Thyroid gland (tissue), 4 donors: Measurements from ENCODE around the gene SFTPD. TPM values are rescaled to one million over a fixed set of nuclear protein-coding genes. Genes with fewer than 3 reads are reported as not detected.
"Not testable (repeated sequence)": the region's sequence is repeated elsewhere in the genome, so short reads cannot be mapped to it uniquely, and the experiment has no call there.

Experiments used
- DNase-seq, 2 donors: peaks; one replicate each; pipeline ENCODE4 v3.0.0-alpha.2; 2019
- H3K27ac ChIP-seq, 3 donors: fragments of 200-600 bp; sonication (generic); 1 replicate in 2 of 3; 2 replicates in 1 of 3; pipeline ENCODE4 v1.5.1; 2016 to 2019; ENCODE audit warnings: mild to moderate bottlenecking in 1 of 3, moderate library complexity in 1 of 3
- H3K27me3 ChIP-seq: fragments of 200-600 bp; sonication (generic); one replicate; pipeline ENCODE4 v1.5.1; 2019
- H3K36me3 ChIP-seq, 2 donors: fragments of 200-600 bp; sonication (generic); one replicate each; pipeline ENCODE4 v1.5.1; 2016 to 2019
- H3K4me1 ChIP-seq, 2 donors: fragments of 200-600 bp; sonication (generic); one replicate each; pipeline ENCODE4 v1.5.1; 2017 to 2019
- H3K4me3 ChIP-seq, 3 donors: fragments of 200-600 bp; sonication (generic); replicated peaks in 1 of 3; 1 replicate in 2 of 3; 2 replicates in 1 of 3; pipeline ENCODE4 v1.5.1; 2016; ENCODE audit warnings: mild to moderate bottlenecking in 1 of 3
- H3K9me3 ChIP-seq: fragments of 200-600 bp; sonication (generic); one replicate; pipeline ENCODE4 v1.5.1; 2017
- POLR2A ChIP-seq, 2 donors: fragments of 450-650 bp; IDR thresholded peaks; one replicate each; pipeline ENCODE4 v1.6.1; 2017; ENCODE audit warnings: antibody characterized with exemption in 2 of 2, mild to moderate bottlenecking in 2 of 2, moderate library complexity in 1 of 2
- WGBS, 2 donors: methylation state at CpG; one replicate each; pipeline ENCODE4 v1.1.5; 2017; 5-methylcytosine and 5-hydroxymethylcytosine counted together
- intact Hi-C: fragments of 100-400 bp; cut with DNase I; formaldehyde crosslinking; loops from one replicate; pipeline ENCODE4 v1.15.1; 2023
- total RNA-seq, 4 donors: library from RNA; depleted of rRNA; stranded (reverse); fragments of >200 nt; gene quantifications; one replicate each; pipeline ENCODE4 v1.2.3, GENCODE V29; 2016
- TF ChIP-seq, protein P1 (sequence below), 6 experiments: fragments of 200-600 bp in 3 of 6; fragments of 450-650 bp in 3 of 6; sonication (generic) in 3 of 6; IDR thresholded peaks; one replicate each; pipeline ENCODE4 v1.5.1; 2016 to 2019; ENCODE audit warnings: antibody characterized with exemption in 6 of 6, mild to moderate bottlenecking in 2 of 6, inconsistent platforms in 1 of 6, moderate library complexity in 1 of 6

The SFTPD gene
- 10 to 100 TPM in 1 of 4 donors, 1 to 10 TPM in 3; 3.0 to 10.8 (median 5.7) TPM for total RNA-seq

DNA sequence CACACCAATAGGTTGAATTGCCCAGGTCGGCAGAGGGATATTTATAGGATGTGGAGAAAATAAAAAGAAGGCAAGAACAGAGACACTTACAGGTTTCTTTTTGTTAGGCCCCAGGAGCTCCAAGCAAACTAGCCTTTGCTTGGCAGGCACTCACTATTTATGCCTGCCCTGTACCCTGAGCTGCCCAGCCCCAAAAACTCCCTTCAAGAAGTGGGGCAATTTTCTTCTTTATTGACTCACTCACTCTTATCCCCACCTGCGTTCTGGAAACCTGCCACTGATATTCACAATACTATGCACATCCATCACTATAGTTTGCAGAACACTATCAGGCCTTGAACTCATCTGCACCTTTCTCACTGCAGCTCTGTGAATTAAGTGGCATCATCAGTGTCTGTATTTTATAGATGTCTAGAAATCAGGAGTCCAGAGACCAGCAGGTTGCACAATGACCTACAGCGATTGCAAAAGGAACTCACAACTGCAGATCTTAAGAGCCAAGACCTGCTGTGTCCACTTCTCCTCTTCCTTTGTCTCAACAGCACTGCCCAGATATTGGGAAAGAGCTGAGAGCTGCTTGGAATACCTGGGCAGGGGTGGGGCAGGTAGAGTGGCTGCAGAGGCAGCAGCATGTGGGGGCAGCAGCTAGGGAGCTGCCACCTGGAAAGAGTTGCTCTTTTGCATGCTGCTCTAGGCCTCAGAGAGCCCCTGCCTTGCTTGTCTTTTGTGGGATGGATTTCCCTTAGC, at the start of gene SFTPD:
TSS of gene SFTPD (minus strand) at position 130 of the 747 bp plus-strand sequence. CDS start 2,446 bp downstream, outside the sequence.
- Histone ChIP-seq H3K36me3 (no peaks in the 10 kb centered on the region), H3K4me1 (peaks cover 0 to 13% of the 10 kb centered on the region in 2 donors), H3K27ac (no peak within 1 kb of the TSS), H3K4me3 (no peak within 1 kb of the TSS), H3K27me3 (no peaks in the 10 kb centered on the region), H3K9me3 (no peaks in the 10 kb centered on the region)
- WGBS, 2 donors, result 57 to 64% methylated on average over 3 of the region's 3 CpGs
- intact Hi-C loops, result no loop called here
- no peak for TF ChIP-seq POLR2A (IDR thresholded peaks at IDR 0.05)
- TF ChIP-seq, protein P1, sequence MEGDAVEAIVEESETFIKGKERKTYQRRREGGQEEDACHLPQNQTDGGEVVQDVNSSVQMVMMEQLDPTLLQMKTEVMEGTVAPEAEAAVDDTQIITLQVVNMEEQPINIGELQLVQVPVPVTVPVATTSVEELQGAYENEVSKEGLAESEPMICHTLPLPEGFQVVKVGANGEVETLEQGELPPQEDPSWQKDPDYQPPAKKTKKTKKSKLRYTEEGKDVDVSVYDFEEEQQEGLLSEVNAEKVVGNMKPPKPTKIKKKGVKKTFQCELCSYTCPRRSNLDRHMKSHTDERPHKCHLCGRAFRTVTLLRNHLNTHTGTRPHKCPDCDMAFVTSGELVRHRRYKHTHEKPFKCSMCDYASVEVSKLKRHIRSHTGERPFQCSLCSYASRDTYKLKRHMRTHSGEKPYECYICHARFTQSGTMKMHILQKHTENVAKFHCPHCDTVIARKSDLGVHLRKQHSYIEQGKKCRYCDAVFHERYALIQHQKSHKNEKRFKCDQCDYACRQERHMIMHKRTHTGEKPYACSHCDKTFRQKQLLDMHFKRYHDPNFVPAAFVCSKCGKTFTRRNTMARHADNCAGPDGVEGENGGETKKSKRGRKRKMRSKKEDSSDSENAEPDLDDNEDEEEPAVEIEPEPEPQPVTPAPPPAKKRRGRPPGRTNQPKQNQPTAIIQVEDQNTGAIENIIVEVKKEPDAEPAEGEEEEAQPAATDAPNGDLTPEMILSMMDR (IDR thresholded peaks at IDR 0.05), result no peak
- peak; percentile 57 to 66 for DNase-seq

DNA sequence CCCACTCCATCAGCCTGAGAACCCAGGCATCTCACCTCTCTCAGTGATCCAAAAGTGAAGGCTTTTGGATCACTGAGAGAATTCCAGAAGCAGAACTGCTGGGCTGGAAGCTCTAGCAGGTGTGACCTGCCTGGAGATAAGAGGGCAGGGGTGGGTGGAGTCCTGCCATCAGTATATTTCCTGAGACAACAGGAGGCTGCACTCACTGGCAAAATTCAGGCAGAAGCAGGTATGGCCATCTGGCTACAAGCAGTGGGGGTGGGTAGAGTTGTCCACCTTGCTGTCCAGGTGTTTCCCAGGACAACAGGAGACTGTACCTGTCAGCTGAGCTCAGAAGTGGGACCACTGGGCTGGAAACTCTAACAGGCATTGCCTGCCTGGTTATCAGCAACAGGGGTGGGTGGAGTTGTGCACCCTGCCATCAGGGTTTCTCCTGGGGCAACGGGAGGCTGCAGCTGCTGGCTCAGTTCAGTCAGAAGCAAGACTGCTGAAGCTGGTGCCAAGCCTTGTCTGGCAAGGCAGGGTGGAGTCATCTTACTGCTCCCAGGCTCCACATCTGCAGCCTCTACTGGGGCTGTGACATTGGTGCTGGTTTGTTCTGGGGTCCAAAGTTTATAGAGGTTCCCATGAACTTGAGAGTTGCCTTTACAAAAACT, 47.2 kb upstream of the SFTPD start:
- intact Hi-C loops, result no loop called here

DNA sequence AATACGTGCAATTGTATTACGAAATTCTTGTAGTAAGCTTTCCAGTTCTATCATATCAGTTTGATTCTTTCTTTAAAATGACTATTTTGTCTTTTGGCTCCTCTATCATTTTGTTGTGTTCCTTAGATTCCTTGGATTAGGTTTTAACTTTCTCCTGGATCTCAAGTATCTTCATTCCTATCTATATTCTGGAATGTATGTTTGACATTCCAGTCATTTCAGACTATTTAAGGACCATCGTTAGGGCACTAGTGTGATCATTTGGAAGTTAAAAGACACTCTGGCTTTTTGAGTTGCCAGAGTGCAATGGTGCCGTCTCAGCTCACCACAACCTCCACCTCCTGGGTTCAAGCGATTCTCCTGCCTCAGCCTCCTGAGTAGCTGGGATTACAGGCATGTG, 45.7 kb upstream of the SFTPD start:
- H3K4me3 ChIP-seq, result no peak overlapping the region
- intact Hi-C loops, result no loop called here
- H3K9me3 ChIP-seq, result no peaks in the 10 kb centered on the region
- no peaks in the 10 kb centered on the region for H3K36me3 ChIP-seq
- no peaks in the 10 kb centered on the region for H3K27me3 ChIP-seq
- 56 to 81% methylated on average over 5 of the region's 5 CpGs for WGBS, 2 donors
- TF ChIP-seq, protein P1 (IDR thresholded peaks at IDR 0.05), result no peak
- TF ChIP-seq POLR2A (IDR thresholded peaks at IDR 0.05), result no peak
- DNase-seq, result no peak
- no peak overlapping the region for H3K27ac ChIP-seq
- no peaks in the 10 kb centered on the region for H3K4me1 ChIP-seq

More for the DNA sequence above, 47.2 kb upstream of the SFTPD start:
- WGBS, 2 donors, result 14% methylated on average over 1 of the region's 1 CpG; no CpG with 5 or more reads in 1 of the 2 donors
- TF ChIP-seq, protein P1 (IDR thresholded peaks at IDR 0.05), result no peak
- TF ChIP-seq POLR2A (IDR thresholded peaks at IDR 0.05), result no peak
- no peaks in the 10 kb centered on the region for H3K36me3 ChIP-seq
- no peaks in the 10 kb centered on the region for H3K27me3 ChIP-seq
- H3K4me3 ChIP-seq, result no peak overlapping the region
- H3K9me3 ChIP-seq, result no peaks in the 10 kb centered on the region
- no peak for DNase-seq
- no peaks in the 10 kb centered on the region for H3K4me1 ChIP-seq
- no peak overlapping the region for H3K27ac ChIP-seq

DNA sequence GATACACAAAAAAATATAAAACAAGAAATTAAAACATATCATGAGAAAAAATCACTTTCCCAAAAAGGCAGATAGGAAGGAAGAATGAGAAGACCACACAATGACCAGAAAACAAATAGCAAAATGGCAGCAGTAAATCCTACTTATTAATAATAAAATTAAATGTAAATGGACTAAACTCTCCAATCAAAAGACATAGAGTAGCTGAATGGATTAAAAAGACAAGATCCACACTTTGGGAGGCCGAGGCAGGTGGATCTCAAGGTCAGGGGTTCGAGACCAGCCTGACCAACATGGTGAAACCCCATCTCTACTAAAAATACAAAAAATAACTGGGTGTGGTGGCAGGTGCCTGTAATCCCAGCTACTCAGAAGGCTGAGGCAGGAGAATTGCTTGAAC, 39.3 kb upstream of the SFTPD start:
- H3K36me3 ChIP-seq, H3K4me1 ChIP-seq, DNase-seq, H3K4me3 ChIP-seq, H3K27ac ChIP-seq, H3K27me3 ChIP-seq, H3K9me3 ChIP-seq, intact Hi-C loops: not testable (repeated sequence)
- WGBS, 2 donors, result 76 to 84% methylated on average over 2 of the region's 2 CpGs

DNA sequence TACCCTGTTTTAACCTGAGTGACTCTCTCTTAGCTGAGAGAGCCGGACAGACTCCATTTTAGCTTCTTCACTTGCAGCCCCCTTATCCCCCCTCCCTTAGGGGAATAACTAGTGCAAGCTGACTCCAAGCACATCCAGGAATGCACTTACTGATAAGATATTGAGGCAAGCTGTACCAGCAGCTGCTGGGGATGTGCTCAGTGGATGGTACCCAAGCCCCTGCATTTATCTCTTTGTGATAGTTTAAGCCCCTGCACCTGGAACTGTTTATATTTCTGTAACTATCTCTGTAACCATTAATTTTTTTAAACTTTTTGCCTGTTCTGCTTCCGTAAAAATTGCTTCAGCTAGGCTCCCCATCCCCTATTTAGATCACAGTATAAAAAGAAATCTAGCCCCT, 37.8 kb upstream of the SFTPD start:
- 79 to 83% methylated on average over 2 of the region's 2 CpGs for WGBS, 2 donors
- DNase-seq, H3K36me3 ChIP-seq, intact Hi-C loops, H3K4me3 ChIP-seq, H3K27me3 ChIP-seq, H3K9me3 ChIP-seq, H3K27ac ChIP-seq: not testable (repeated sequence)
- H3K4me1 ChIP-seq, result peaks cover 9 to 12% of the 10 kb centered on the region in 2 donors

DNA sequence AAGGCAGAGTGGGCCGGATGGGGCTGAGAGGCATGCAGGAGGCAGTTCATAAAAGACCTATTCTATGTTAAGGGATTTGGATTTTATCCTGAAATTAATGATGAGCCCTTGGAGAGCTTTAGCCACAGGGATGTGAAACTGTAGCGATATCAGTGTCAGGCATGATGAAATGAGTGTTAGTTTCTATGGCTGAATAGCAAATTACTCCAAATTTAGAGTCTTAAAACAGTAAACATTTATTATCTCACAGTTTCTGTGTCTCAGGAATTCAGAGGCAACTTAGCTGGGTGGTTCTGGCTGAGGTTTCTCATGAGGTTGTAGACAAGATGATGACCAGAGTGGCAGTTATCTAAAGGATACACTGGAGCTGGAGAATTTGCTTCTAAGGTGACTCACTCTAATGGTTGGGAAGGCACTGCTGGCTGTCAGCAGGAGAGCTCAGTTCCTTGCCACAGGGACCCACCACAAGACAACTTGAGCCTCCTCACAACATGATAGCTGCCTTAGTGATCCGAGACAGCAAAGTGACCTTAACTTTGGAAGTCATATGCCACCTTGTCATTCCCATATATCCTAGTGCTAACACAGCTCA, 36.7 kb upstream of the SFTPD start:
- intact Hi-C loops, result no loop called here
- H3K9me3 ChIP-seq, result no peaks in the 10 kb centered on the region
- H3K4me3 ChIP-seq, result no peak overlapping the region
- WGBS, 2 donors, result 85 to 94% methylated on average over 3 of the region's 3 CpGs
- no peaks in the 10 kb centered on the region for H3K36me3 ChIP-seq
- H3K4me1 ChIP-seq, result peaks cover 12 to 15% of the 10 kb centered on the region in 2 donors
- DNase-seq, result no peak
- no peak for TF ChIP-seq POLR2A (IDR thresholded peaks at IDR 0.05)
- TF ChIP-seq, protein P1 (IDR thresholded peaks at IDR 0.05), result no peak
- H3K27me3 ChIP-seq, result no peaks in the 10 kb centered on the region
- H3K27ac ChIP-seq, result no peak overlapping the region
